Stomach (tissue), 4 donors: ENCODE measurements around the gene DMC1.

Experiments used
- EP300 ChIP-seq: sonication (generic); formaldehyde crosslinking; IDR thresholded peaks from one replicate; pipeline ENCODE4 v1.6.1; 2017; ENCODE audit warnings: antibody characterized with exemption
- POLR2AphosphoS5 ChIP-seq, 3 donors: sonication (generic); formaldehyde crosslinking; IDR thresholded peaks; one replicate each; pipeline ENCODE4 v1.6.1; 2016; ENCODE audit warnings: antibody characterized with exemption in 3 of 3
- TF ChIP-seq, protein P1 (sequence below), 7 experiments: fragments of 450-650 bp in 4 of 7; fragments of 200-600 bp in 3 of 7; sonication (generic) in 3 of 7; IDR thresholded peaks; one replicate each; pipeline ENCODE4 v1.5.1; 2016 to 2019; ENCODE audit warnings: antibody characterized with exemption in 7 of 7, control low read depth in 2 of 7, mild to moderate bottlenecking in 1 of 7

DNA sequence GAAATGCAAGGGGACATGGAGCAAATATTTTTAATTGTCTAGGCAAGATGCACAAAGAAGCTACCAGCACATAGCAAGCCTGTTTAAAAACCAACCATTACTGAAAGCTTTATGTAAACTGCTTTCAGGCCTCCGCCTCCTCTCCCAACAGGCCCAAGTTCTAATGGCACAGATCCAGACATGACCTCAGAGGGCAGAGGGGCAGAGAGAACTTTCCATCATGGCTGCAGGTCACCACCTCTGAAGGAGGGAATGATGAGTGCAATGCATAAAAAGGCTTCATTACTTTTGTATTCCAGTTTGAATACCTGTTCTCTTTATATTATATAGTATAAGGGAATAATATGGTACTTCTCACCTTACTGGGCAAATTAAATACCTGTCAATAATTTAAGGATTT, 79.1 kb downstream of the DMC1 start:
- peak in 1 of 3 donors; percentile 74 for TF ChIP-seq POLR2AphosphoS5 (IDR thresholded peaks at IDR 0.05)
- TF ChIP-seq, protein P1, sequence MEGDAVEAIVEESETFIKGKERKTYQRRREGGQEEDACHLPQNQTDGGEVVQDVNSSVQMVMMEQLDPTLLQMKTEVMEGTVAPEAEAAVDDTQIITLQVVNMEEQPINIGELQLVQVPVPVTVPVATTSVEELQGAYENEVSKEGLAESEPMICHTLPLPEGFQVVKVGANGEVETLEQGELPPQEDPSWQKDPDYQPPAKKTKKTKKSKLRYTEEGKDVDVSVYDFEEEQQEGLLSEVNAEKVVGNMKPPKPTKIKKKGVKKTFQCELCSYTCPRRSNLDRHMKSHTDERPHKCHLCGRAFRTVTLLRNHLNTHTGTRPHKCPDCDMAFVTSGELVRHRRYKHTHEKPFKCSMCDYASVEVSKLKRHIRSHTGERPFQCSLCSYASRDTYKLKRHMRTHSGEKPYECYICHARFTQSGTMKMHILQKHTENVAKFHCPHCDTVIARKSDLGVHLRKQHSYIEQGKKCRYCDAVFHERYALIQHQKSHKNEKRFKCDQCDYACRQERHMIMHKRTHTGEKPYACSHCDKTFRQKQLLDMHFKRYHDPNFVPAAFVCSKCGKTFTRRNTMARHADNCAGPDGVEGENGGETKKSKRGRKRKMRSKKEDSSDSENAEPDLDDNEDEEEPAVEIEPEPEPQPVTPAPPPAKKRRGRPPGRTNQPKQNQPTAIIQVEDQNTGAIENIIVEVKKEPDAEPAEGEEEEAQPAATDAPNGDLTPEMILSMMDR (IDR thresholded peaks at IDR 0.05) = no peak
- TF ChIP-seq EP300 = no peak
